ENCODE measurements around the gene SCFD2.
A peak's percentile ranks its signal among the peaks of the same experiment; 100 is the strongest.
"Not testable (repeated sequence)": the region's sequence is repeated elsewhere in the genome, so short reads cannot be mapped to it uniquely, and the experiment has no call there.

The SCFD2 gene

GRCh38 chr4:53150631-53151488, 215.0 kb downstream of the SCFD2 start:
- H3K4me3 ChIP-seq (ENCODE audit: low read length), result no peak overlapping the region

GRCh38 chr4:53147711-53148110, 218.2 kb downstream of the SCFD2 start:
- no peak overlapping the region for H3K4me3 ChIP-seq (ENCODE audit: low read length)
- DNase-seq (ENCODE audit: low read depth), result peak; percentile 22
- no peak for TF ChIP-seq CTCF (conservative IDR thresholded peaks at IDR 0.05; ENCODE audit: low read length)

More at GRCh38 chr4:53150631-53151488, 215.0 kb downstream of the SCFD2 start:
- peak; percentile 12 for DNase-seq (ENCODE audit: low read depth)
- no peak for TF ChIP-seq CTCF (conservative IDR thresholded peaks at IDR 0.05; ENCODE audit: low read length)

GRCh38 chr4:53147197-53147596, 218.7 kb downstream of the SCFD2 start:
- no peak overlapping the region for H3K4me3 ChIP-seq (ENCODE audit: low read length)
- TF ChIP-seq CTCF (conservative IDR thresholded peaks at IDR 0.05; ENCODE audit: low read length), result no peak
- no peak for DNase-seq (ENCODE audit: low read depth)

GRCh38 chr4:53141308-53141707, 224.6 kb downstream of the SCFD2 start:
- TF ChIP-seq CTCF (conservative IDR thresholded peaks at IDR 0.05; ENCODE audit: low read length), result no peak

GRCh38 chr4:53139256-53139655, 226.6 kb downstream of the SCFD2 start:
- not testable (repeated sequence) for DNase-seq (ENCODE audit: low read depth)

More at GRCh38 chr4:53141308-53141707, 224.6 kb downstream of the SCFD2 start:
- no peak overlapping the region for H3K4me3 ChIP-seq (ENCODE audit: low read length)
- DNase-seq (ENCODE audit: low read depth), result peak; percentile 49

GRCh38 chr4:53137468-53137867, 228.4 kb downstream of the SCFD2 start:
- no peak for TF ChIP-seq CTCF (conservative IDR thresholded peaks at IDR 0.05; ENCODE audit: low read length)
- DNase-seq (ENCODE audit: low read depth), result no peak
- no peak overlapping the region for H3K4me3 ChIP-seq (ENCODE audit: low read length)

More at GRCh38 chr4:53139256-53139655, 226.6 kb downstream of the SCFD2 start:
- H3K4me3 ChIP-seq (ENCODE audit: low read length), result not testable (repeated sequence)

- no peak overlapping the region for H3K4me3 ChIP-seq (ENCODE audit: low read length)
- no peak for TF ChIP-seq CTCF (conservative IDR thresholded peaks at IDR 0.05; ENCODE audit: low read length)
- no peak for DNase-seq (ENCODE audit: low read depth)
Observed at GRCh38 chr4:53136954-53137353, 228.9 kb downstream of the SCFD2 start.

Data from AG10803 (cell line).